HFFc6 (cell line): ENCODE results near the gene MTMR2. TPM values are rescaled to one million over a fixed set of nuclear protein-coding genes. Genes with fewer than 3 reads are reported as not detected.

Experiments
- DNase-seq: peaks from one replicate; pipeline ENCODE4 v3.0.0-alpha.2; 2018
- H3K27ac Mint-ChIP-seq: 2 replicates; pipeline ENCODE4 v1.8.0; 2020; ENCODE audit warnings: mild to moderate bottlenecking, mixed read lengths
- H3K27me3 Mint-ChIP-seq: 2 replicates; pipeline ENCODE4 v1.8.0; 2021; ENCODE audit warnings: mild to moderate bottlenecking, moderate library complexity, mixed read lengths; ENCODE audit not compliant: insufficient read depth
- H3K36me3 Mint-ChIP-seq: 2 replicates; pipeline ENCODE4 v1.8.0; 2021; ENCODE audit warnings: low read depth, mixed read lengths
- H3K4me1 Mint-ChIP-seq: 2 replicates; pipeline ENCODE4 v1.8.0; 2020; ENCODE audit warnings: low read depth, mixed read lengths
- H3K4me3 Mint-ChIP-seq: 2 replicates; pipeline ENCODE4 v1.8.0; 2020; ENCODE audit warnings: mild to moderate bottlenecking, moderate library complexity, mixed read lengths
- H3K9me3 Mint-ChIP-seq: 2 replicates; pipeline ENCODE4 v1.8.0; 2020; ENCODE audit warnings: mild to moderate bottlenecking, mixed read lengths
- total RNA-seq, 6 experiments: library from RNA; stranded (reverse); fragmentation: NEBNext Ultra II Directional; extraction: Animal tissue kit (Norgen Biotek cat#: 25700); gene quantifications; 2 replicates in 1 of 6; 3 replicates in 5 of 6; pipeline ENCODE4 v1.2.3, GENCODE V29; 2021
- TF ChIP-seq, protein P1 (sequence below): fragments of 200-600 bp; sonication (generic); IDR thresholded peaks from 2 replicates; pipeline ENCODE4 v1.5.0; 2021; ENCODE audit warnings: antibody characterized with exemption, mild to moderate bottlenecking

MTMR2 gene
- total RNA-seq, 6 experiments from 2014 or later, result 40.0 to 52.1 (median 48.4) TPM

DNA sequence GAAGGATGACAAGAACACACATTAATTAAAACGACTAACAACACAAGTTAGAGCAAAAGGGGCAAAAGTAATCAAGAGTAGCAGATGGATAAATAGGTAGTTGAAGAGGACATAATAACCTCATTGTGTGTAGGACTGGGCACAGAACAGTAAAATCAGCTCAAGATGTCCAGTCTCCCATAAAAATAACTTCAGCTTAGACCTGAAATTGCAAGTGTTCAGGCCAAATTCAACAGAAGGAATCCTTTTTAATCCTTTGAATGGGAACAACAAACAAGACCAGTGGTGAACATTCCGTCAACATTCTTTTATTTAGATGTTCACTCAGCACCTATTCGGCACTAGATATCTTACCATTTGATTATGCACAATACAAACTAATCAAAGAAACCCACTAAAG, 4.4 kb downstream of the MTMR2 start:
- peaks cover 1% of the 10 kb centered on the region; the same call in 1 of the 2 replicates for H3K27me3 Mint-ChIP-seq

DNA sequence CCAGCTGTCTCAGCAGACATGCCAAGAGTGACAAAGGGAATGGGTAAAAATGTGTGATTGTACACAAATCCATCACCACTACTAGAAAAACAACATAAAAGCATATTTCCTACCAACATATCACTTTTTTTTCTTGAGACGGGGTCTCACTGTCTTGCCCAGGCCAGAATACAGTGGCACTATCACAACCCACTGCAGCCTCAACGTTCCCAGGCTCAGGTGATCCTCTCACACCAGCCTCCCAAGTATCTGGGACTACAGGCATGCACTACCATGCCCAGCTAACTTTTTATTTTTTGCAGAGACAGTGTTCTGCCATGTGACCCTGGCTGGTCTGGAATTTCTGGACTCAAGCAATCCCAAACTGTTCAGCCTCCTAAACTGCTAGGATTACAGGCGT, 5.2 kb downstream of the MTMR2 start:
- Mint-ChIP-seq H3K4me3 (no peak overlapping the region), H3K27ac (no peak overlapping the region), H3K27me3 (no peaks in the 10 kb centered on the region; the same call in 1 of the 2 replicates), H3K36me3 (peaks cover 9% of the 10 kb centered on the region), H3K4me1 (peaks cover 53% of the 10 kb centered on the region), H3K9me3 (no peaks in the 10 kb centered on the region)
- TF ChIP-seq, protein P1, sequence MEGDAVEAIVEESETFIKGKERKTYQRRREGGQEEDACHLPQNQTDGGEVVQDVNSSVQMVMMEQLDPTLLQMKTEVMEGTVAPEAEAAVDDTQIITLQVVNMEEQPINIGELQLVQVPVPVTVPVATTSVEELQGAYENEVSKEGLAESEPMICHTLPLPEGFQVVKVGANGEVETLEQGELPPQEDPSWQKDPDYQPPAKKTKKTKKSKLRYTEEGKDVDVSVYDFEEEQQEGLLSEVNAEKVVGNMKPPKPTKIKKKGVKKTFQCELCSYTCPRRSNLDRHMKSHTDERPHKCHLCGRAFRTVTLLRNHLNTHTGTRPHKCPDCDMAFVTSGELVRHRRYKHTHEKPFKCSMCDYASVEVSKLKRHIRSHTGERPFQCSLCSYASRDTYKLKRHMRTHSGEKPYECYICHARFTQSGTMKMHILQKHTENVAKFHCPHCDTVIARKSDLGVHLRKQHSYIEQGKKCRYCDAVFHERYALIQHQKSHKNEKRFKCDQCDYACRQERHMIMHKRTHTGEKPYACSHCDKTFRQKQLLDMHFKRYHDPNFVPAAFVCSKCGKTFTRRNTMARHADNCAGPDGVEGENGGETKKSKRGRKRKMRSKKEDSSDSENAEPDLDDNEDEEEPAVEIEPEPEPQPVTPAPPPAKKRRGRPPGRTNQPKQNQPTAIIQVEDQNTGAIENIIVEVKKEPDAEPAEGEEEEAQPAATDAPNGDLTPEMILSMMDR, result no peak
- DNase-seq, result no peak

More for the DNA sequence above, 4.4 kb downstream of the MTMR2 start:
- TF ChIP-seq, protein P1, result no peak
- no peak for DNase-seq
- no peak overlapping the region for H3K27ac Mint-ChIP-seq
- peaks cover 45% of the 10 kb centered on the region for H3K4me1 Mint-ChIP-seq
- H3K9me3 Mint-ChIP-seq, result no peaks in the 10 kb centered on the region
- no peak overlapping the region for H3K4me3 Mint-ChIP-seq
- peaks cover 9% of the 10 kb centered on the region for H3K36me3 Mint-ChIP-seq

DNA sequence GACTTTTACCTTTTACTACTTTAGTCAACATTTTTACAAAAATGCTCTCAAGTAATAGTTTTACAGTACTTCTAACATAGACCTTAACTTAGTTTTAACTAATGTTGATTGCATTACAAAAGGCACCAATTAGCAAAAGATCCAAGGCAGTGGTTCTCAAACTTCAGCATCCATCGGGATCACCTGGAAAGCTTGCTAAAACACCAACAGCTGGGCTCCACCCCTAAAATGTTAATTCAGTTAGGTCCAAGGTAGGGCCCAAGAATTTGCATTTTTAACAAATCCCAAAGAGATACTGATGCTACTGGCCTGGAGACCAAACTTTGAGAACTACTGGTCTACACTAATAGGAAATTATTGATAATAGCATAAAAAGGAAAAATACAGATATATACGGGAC, 5.9 kb downstream of the MTMR2 start:
- Mint-ChIP-seq H3K27ac (no peak overlapping the region), H3K4me3 (no peak overlapping the region), H3K27me3 (no peaks in the 10 kb centered on the region; the same call in 1 of the 2 replicates), H3K36me3 (peaks cover 5% of the 10 kb centered on the region), H3K4me1 (peaks cover 59% of the 10 kb centered on the region), H3K9me3 (no peaks in the 10 kb centered on the region)
- TF ChIP-seq, protein P1, result no peak
- no peak for DNase-seq

DNA sequence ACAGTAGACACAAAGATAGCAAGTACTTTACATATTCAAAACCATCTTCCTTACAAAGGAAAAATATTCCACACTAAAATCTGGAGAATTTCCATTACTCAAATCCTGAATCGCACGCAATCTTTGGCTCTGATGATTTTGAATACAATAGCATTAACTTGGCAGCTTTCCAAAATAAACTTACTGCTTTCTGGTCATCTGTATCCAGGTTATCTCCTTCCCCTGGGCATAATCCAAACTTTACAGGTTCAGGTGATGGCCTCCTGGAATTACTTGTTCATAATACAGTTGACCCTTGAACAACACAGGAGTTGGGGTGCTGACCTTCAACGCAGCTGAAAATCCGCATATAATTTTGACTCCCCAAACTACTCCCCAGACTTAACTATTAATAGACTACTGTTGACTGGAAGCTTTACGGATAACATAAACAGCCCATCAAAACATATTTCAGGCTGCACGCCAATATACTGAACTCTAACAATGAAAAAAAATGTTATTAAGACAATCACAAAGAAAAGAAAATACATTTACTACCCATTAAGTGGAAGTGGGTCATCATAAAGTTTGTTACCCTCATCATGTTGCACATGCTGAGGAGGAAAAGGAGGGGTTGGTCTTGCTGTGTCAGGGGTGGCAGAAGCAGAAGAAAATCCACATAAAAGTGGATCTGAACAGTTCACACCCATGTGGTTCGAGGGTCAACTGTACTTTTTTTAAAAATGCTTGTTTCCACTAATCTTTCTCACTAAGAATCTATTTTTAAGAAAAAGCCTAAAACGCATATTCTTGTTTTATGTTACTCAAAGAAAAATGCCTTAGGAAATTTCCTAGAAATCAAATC, 6.5 kb downstream of the MTMR2 start:
- Mint-ChIP-seq H3K9me3 (no peaks in the 10 kb centered on the region), H3K27ac (no peak overlapping the region), H3K36me3 (peaks cover 4% of the 10 kb centered on the region; the same call in 1 of the 2 replicates), H3K4me3 (no peak overlapping the region), H3K27me3 (no peaks in the 10 kb centered on the region), H3K4me1 (peaks cover 59% of the 10 kb centered on the region)
- TF ChIP-seq, protein P1, result no peak
- no peak for DNase-seq

- peaks cover 12% of the 10 kb centered on the region; the same call in 1 of the 2 replicates for H3K36me3 Mint-ChIP-seq
- DNase-seq, result no peak
- no peaks in the 10 kb centered on the region for H3K9me3 Mint-ChIP-seq
- H3K27me3 Mint-ChIP-seq, result no peaks in the 10 kb centered on the region
- H3K27ac Mint-ChIP-seq, result no peak overlapping the region
- peaks cover 55% of the 10 kb centered on the region for H3K4me1 Mint-ChIP-seq
- TF ChIP-seq, protein P1, result no peak
- H3K4me3 Mint-ChIP-seq, result no peak overlapping the region
Observed at GRCh38 chr11:95916049-95916448, 7.9 kb downstream of the MTMR2 start.
